ENCODE results near the gene GEMIN2. TPM values are rescaled to one million over a fixed set of nuclear protein-coding genes. Genes with fewer than 3 reads are reported as not detected.

The GEMIN2 gene
- total RNA-seq, 2 donors from 2014 or later: 25.5 to 27.2 TPM

DNA sequence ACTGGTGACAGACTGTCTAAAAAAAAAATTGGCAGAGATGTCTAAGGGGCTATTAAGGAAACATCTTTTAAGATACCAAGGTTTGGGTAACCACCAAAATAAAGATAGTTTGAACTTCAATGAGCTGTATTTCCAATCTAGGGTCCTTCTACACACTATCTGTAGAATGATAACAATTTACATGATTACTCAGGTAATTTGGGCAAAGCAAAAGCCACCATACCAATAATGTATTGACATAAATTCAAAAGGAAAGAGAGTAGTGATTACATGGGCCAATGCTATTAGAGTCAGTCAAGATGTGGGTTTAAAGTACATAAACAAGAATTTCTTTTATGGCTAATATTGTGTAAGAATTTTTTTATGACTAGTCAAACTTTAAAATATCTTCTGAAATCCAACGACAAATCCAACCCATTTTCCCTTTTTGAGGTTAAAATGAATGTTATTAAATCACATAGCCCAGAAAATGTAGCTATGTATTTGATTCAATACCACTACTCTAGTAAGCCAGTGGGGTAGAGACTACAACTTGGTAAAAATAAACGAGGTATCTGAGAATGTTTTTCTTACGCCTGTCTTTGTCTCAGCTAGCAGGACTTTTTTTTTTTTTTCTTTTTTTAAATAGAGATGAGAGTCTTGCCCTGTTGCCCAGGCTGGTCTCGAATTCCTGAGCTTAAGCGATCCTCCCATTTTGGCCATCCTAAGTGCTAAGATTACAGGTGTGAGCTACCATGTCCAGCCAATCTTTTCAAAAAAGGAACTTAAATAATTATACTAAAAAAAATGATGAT lies 71.3 kb downstream of the GEMIN2 start:
- peaks cover 22% of the 10 kb centered on the region for H3K4me1 Mint-ChIP-seq (ENCODE audit: low read depth)
- H3K36me3 Mint-ChIP-seq (ENCODE audit: insufficient read depth in 2 of 2): peaks cover 7 to 10% of the 10 kb centered on the region in 2 donors
- H3K9me3 Mint-ChIP-seq: no peaks in the 10 kb centered on the region
- DNase-seq (no peak), ATAC-seq (replicated peaks in 1 of 2) (no peak)
- H3K27me3 Mint-ChIP-seq (ENCODE audit: low read depth): no peaks in the 10 kb centered on the region
- H3K27ac Mint-ChIP-seq: no peak overlapping the region
- H3K4me3 Mint-ChIP-seq: no peak overlapping the region

Other genes starting within 250 kb of the GEMIN2 start
- 10 to 100 TPM; 60.9 to 71.3 TPM for gene SEC23A, start 11.1 kb upstream of the GEMIN2 start, total RNA-seq
- gene TRAPPC6B, start 56.0 kb downstream of the GEMIN2 start, total RNA-seq: 10 to 100 TPM; 40.8 to 42.4 TPM
- 100 to 1,000 TPM; 102 to 130 TPM for gene PNN, start 60.9 kb downstream of the GEMIN2 start, total RNA-seq
- gene MIA2, start 119.6 kb downstream of the GEMIN2 start, total RNA-seq: 10 to 100 TPM; 54.5 to 56.7 TPM